Measurements from ENCODE around the gene KCNN3.

Gene KCNN3

DNA sequence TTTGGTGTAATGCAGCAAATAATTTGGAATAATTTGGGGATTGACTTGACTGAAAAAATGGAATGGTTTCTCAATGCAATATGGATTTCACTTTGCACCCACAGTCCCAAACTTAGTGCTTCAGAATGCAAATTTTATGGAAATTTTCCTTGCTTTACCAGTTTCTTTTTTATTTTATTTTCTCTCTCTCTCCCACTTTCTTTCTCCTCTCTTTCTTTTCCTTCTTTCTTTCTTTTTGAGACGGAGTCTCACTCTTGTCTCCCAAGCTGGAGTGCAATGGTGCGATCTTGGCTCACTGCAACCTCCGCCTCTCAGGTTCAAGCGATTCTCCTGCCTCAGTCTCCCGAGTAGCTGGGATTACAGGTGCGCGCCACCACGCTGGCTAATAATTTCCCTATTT lies 110.3 kb downstream of the KCNN3 start:
- H3K4me3 ChIP-seq (ENCODE audit: low read length): no peak overlapping the region
- H3K27ac ChIP-seq (ENCODE audit: low read depth, low read length): no peak overlapping the region
- no peak overlapping the region for H3K9ac ChIP-seq (ENCODE audit: low read depth, low read length)
- H3K4me1 ChIP-seq (ENCODE audit: insufficient read depth, low read length): no peaks in the 10 kb centered on the region
- H3K9me3 ChIP-seq (ENCODE audit: insufficient read depth, low read depth, low read length): no peaks in the 10 kb centered on the region
- 93% methylated on average over 8 of the region's 8 CpGs for WGBS
- H3K27me3 ChIP-seq (ENCODE audit: insufficient read depth, low read length): peaks cover 34% of the 10 kb centered on the region
- no peaks in the 10 kb centered on the region for H3K36me3 ChIP-seq (ENCODE audit: insufficient read depth, low read length)

DNA sequence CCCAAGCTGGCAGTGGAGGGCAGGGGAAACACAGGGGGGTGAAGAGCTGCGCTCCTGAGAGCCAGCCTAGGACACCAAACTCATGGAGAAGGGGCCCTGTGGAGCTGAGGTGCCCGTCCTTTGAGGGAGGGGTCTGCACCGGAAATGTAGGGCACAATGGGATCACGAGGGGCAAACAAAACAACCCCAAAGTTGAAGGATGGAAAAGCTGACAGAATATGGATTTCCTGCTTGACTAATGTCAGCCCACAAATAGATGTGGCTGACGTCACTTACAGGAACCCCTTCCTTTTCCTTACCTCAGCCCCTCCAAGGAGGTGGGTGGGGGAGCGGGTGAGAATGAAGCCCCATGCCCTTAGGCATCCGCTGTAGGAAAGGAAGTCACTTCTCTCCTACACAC lies 110.9 kb downstream of the KCNN3 start:
- Histone ChIP-seq H3K36me3 (ENCODE audit: insufficient read depth, low read length) (no peaks in the 10 kb centered on the region), H3K4me3 (ENCODE audit: low read length) (no peak overlapping the region), H3K27ac (ENCODE audit: low read depth, low read length) (no peak overlapping the region), H3K4me1 (ENCODE audit: insufficient read depth, low read length) (no peaks in the 10 kb centered on the region), H3K9ac (ENCODE audit: low read depth, low read length) (no peak overlapping the region), H3K27me3 (ENCODE audit: insufficient read depth, low read length) (peaks cover 32% of the 10 kb centered on the region), H3K9me3 (ENCODE audit: insufficient read depth, low read depth, low read length) (no peaks in the 10 kb centered on the region)
- 88% methylated on average over 7 of the region's 7 CpGs for WGBS

DNA sequence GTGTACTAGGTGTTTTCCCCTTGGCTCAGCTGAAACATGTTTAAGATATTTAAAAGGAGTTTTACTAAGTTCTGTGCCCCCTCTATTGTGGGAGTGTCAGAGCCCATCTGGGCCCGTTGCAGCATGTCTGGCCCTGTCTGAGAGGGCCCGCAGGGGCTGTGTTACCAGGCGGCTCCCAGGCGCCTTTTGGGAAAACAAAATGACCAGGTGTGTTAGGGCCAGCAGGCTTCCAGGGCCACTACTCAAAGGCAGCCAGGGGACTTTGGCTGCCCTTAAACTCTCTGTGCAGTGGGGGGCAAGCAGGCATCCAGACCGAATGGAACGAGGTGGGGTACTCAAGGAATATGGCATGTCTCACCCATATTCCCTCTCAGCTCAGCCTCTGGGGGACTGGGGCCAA lies 111.7 kb downstream of the KCNN3 start:
- H3K9me3 ChIP-seq (ENCODE audit: insufficient read depth, low read depth, low read length): no peaks in the 10 kb centered on the region
- no peak overlapping the region for H3K9ac ChIP-seq (ENCODE audit: low read depth, low read length)
- WGBS: 92% methylated on average over 6 of the region's 6 CpGs
- H3K36me3 ChIP-seq (ENCODE audit: insufficient read depth, low read length): no peaks in the 10 kb centered on the region
- peaks cover 30% of the 10 kb centered on the region for H3K27me3 ChIP-seq (ENCODE audit: insufficient read depth, low read length)
- no peaks in the 10 kb centered on the region for H3K4me1 ChIP-seq (ENCODE audit: insufficient read depth, low read length)
- no peak overlapping the region for H3K4me3 ChIP-seq (ENCODE audit: low read length)
- no peak overlapping the region for H3K27ac ChIP-seq (ENCODE audit: low read depth, low read length)

DNA sequence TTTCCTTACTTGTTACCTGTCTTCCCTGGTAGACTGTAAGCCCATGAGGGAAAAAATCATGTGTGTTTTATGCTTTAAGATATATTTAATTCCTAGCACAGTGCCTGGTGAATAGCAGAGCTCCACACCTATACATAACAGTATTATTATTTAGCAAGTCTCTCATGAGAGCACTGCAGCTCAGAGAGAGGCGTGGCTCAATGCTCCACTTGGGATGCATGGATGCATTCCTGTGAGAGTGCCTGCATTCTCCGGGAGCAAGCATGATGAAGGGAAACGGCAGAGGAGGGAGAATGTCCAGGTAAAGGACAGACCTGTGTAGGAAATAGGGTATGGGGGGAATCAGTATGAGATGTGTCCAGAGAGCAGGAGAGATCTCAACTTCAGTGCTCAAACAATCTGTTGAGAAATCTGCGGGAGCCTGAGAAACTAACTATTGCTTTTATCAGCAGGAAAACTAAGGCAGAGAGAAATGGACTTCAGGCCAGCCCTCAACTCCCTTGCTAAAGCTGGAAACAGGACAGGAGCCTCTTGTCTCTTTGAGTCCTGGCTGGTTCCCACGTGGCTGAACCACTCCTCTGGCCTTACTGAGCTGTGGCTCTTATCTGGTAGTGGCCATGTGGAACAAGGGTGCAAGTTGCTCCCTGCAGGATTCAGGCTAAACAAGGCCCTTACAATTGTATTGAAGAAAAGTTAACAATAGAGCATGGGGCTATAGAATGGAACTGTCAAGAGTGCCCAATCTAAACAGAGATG lies 113.1 kb downstream of the KCNN3 start:
- no peak overlapping the region for H3K27ac ChIP-seq (ENCODE audit: low read depth, low read length)
- WGBS: 79% methylated on average over 5 of the region's 5 CpGs
- no peaks in the 10 kb centered on the region for H3K36me3 ChIP-seq (ENCODE audit: insufficient read depth, low read length)
- H3K27me3 ChIP-seq (ENCODE audit: insufficient read depth, low read length): peaks cover 23% of the 10 kb centered on the region
- no peaks in the 10 kb centered on the region for H3K4me1 ChIP-seq (ENCODE audit: insufficient read depth, low read length)
- no peak overlapping the region for H3K9ac ChIP-seq (ENCODE audit: low read depth, low read length)
- no peak overlapping the region for H3K4me3 ChIP-seq (ENCODE audit: low read length)
- no peaks in the 10 kb centered on the region for H3K9me3 ChIP-seq (ENCODE audit: insufficient read depth, low read depth, low read length)

DNA sequence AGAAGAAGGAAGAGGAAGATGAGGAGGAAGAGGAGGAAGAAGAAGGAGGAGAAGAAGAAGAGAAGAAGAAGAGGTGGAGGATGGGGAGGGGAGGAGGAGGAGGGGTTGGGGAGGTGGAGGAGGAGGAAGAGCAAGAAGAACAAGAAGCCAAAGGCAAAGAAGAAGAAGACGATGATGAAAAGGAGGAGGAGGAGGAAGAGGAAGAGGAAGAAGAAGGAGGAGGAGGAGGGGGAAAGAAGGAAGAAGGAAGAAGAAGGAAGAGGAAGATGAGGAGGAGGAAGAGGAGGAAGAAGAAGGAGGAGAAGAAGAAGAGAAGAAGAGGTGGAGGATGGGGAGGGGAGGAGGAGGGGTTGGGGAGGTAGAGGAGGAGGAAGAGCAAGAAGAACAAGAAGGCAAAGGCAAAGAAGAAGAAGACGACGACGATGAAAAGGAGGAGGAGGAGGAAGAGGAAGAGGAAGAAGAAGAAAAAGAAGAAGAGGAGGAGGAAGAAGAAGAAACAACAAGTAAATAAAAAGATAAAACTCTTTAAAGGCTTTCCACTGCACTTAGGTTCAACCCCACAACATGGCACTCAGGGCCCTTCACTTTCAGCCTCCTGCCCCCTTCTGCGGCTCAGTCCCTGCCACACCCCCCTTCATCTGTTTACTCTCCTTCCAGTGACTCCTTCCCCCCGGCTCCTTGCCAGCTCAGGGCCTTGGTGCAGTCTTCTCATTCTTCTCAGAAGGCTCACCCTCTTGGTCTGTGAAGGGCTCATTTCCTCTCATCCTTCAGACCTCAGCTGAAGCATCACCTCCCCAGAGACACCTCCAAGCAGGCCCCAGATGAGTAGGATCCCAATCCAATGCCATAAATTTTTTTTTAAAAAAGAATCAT lies 114.0 kb downstream of the KCNN3 start:
- no peaks in the 10 kb centered on the region for H3K4me1 ChIP-seq (ENCODE audit: insufficient read depth, low read length)
- no peak overlapping the region for H3K27ac ChIP-seq (ENCODE audit: low read depth, low read length)
- H3K36me3 ChIP-seq (ENCODE audit: insufficient read depth, low read length): no peaks in the 10 kb centered on the region
- H3K4me3 ChIP-seq (ENCODE audit: low read length): no peak overlapping the region
- H3K9me3 ChIP-seq (ENCODE audit: insufficient read depth, low read depth, low read length): no peaks in the 10 kb centered on the region
- 81% methylated on average over 6 of the region's 6 CpGs for WGBS
- H3K9ac ChIP-seq (ENCODE audit: low read depth, low read length): no peak overlapping the region
- peaks cover 20% of the 10 kb centered on the region for H3K27me3 ChIP-seq (ENCODE audit: insufficient read depth, low read length)

DNA sequence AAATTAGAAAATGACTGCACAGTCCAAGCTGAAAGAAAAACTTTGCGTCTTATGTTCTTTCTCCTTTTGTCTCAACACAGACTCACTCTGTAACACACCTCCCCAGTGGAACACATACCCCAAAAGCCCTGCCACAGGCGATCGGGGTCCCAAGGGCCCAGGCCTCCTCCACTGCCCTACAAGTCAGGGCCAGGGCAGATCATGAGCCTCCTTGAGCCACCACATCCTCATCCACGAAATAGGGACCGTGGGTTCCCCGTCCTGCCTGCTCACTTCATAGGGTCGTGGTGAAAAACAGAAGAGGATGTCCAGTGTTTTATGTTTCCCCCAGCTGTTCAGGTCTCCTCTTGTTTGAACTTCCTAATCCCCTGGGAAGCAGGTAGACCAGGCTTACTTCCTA lies 116.7 kb downstream of the KCNN3 start:
- no peak overlapping the region for H3K4me3 ChIP-seq (ENCODE audit: low read length)
- no peaks in the 10 kb centered on the region for H3K27me3 ChIP-seq (ENCODE audit: insufficient read depth, low read length)
- H3K27ac ChIP-seq (ENCODE audit: low read depth, low read length): no peak overlapping the region
- 96% methylated on average over 7 of the region's 7 CpGs for WGBS
- no peaks in the 10 kb centered on the region for H3K36me3 ChIP-seq (ENCODE audit: insufficient read depth, low read length)
- H3K9me3 ChIP-seq (ENCODE audit: insufficient read depth, low read depth, low read length): no peaks in the 10 kb centered on the region
- no peak overlapping the region for H3K9ac ChIP-seq (ENCODE audit: low read depth, low read length)
- H3K4me1 ChIP-seq (ENCODE audit: insufficient read depth, low read length): no peaks in the 10 kb centered on the region

DNA sequence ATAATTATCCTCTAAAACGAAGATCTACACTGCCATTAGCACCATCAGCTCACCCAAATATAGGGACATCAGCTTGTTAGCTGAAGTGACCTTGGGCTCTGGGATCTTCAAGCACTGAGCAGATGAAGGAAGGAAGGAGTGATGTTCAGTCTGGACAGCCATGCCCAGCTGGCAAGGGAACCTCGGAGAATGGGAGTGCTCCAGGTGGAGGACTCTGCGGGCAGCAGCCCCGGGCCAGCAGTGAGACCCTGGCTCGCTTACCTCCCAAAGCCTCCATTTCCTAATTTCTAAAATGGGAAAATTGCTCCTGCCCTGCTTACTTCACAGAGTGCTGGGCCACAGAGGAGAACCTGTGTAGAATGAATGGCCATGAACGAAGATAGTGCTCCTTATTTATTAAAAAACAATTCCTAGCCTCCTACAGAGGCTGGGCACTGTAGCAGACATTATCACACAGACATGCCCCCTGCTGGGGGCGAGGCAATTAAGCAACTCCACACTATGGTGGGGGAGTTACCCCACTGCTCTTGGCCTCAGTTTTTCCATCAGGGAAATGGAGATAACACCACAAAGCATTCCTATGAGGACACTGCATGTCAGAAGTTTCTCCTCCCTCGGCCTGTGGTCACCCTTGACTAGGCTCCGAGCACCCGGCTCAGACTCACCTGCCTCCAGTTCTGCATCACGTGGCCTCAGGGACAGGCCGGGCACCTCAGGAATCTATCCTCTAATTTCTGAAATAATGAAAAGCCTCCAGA lies 117.6 kb downstream of the KCNN3 start:
- Histone ChIP-seq H3K9ac (ENCODE audit: low read depth, low read length) (no peak overlapping the region), H3K4me1 (ENCODE audit: insufficient read depth, low read length) (no peaks in the 10 kb centered on the region), H3K4me3 (ENCODE audit: low read length) (no peak overlapping the region), H3K27me3 (ENCODE audit: insufficient read depth, low read length) (no peaks in the 10 kb centered on the region), H3K9me3 (ENCODE audit: insufficient read depth, low read depth, low read length) (no peaks in the 10 kb centered on the region), H3K36me3 (ENCODE audit: insufficient read depth, low read length) (no peaks in the 10 kb centered on the region), H3K27ac (ENCODE audit: low read depth, low read length) (no peak overlapping the region)
- 86% methylated on average over 12 of the region's 12 CpGs for WGBS

DNA sequence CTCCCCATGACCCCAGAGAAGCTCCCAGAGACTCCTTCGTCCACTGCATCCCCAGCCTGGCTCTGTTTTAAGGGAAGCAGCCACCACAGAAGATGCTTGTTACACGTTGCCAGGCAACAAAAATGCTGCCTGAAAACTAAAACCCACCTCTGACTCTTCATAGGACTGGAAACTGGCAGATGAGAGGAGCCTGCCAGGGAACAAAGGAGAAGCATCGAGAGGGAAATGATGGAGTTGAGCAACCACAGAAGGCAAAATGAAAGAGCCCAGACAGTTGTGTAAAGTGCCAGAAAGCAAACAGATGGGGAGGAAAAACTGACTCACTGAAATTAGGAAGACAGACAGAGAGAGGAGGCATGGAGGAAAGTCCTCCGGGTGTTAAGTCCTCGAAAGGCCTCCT lies 118.4 kb downstream of the KCNN3 start:
- WGBS: 73% methylated on average over 5 of the region's 5 CpGs
- peaks cover under 1% of the 10 kb centered on the region; the same call in 1 of the 2 replicates for H3K4me1 ChIP-seq (ENCODE audit: insufficient read depth, low read length)
- H3K9ac ChIP-seq (ENCODE audit: low read depth, low read length): no peak overlapping the region
- H3K36me3 ChIP-seq (ENCODE audit: insufficient read depth, low read length): no peaks in the 10 kb centered on the region
- H3K4me3 ChIP-seq (ENCODE audit: low read length): no peak overlapping the region
- no peaks in the 10 kb centered on the region for H3K27me3 ChIP-seq (ENCODE audit: insufficient read depth, low read length)
- no peaks in the 10 kb centered on the region for H3K9me3 ChIP-seq (ENCODE audit: insufficient read depth, low read depth, low read length)
- no peak overlapping the region for H3K27ac ChIP-seq (ENCODE audit: low read depth, low read length)

DNA sequence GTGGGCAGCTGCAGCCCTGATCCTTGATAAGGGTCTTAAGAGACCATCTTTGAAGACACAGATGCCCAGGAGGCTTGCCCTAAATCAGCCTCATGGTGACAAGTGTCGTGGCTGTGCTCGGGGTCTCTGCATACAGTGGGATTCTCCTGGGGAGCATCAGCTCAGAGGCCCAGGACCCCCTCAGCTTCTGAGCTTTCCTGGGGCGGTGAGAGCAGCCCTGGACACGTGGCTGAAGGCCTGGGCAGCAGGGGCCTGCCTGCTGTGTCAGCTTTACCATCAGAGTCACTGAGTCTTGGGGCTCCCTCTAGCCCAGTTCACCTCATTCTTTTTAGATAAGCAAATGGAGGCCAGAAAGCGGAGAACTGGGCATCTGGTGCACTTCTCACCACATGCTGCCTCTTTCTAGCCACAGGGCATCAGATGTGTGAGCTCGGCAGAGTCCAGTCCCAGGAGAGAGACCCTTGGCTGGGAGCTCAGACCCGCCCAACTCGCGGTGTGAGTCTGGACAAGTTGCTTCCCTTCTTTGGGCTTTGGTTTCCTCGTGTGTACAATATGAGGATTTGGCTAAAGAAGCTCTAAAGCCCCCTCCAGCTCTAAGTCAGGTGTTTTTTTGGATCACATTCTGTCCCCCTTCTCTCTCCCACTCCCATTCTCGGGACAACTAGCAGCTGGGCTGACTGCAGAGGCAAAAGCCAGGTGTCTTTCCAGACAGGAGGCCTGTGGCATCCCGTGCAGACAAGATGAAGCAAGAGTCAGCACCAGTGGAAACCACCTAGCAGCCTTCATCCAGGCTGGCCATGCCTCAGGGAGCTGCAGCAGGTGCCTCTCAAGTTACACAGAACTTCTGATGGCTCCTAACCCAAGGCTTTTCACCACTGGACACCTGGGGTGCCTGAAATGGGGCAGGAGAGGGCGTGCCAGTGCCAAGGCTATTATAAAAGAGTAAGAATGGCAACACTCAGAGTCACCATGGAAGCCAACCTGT lies 119.1 kb downstream of the KCNN3 start:
- no peaks in the 10 kb centered on the region for H3K27me3 ChIP-seq (ENCODE audit: insufficient read depth, low read length)

DNA sequence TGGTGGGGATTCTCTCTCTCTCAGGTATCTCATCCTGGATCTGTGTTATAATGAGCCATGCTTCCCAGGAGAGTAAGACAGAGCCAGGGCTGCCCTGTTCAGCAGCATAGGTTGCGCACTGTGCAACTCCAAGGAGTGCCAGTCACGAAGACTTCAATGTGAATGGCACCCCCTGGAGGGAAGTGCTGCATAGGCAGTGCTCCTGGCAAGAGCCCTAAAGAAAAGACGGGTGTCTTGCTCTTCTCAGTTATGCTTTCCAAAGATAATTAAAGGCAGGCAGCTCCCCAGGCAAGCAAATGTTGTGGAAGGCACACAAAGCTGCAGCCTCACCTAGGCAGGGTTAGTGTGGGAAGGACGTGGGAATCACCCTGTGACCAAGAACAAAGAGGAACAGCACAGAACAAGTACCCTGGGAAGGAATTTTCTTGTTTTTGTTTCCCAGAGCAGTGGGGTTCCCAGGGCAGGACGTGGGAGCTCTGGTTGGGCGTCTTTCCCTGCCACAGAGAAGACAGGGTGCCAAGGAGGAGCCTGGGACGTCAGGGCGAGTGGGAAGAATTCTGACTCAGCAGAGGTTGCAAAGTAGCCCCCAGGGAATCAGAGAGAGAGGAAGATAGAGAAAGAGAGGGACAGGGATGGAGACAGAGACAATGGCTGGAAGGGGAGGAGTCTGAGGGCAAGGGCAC lies 120.9 kb downstream of the KCNN3 start:
- no peaks in the 10 kb centered on the region for H3K9me3 ChIP-seq (ENCODE audit: insufficient read depth, low read depth, low read length)
- no peak overlapping the region for H3K9ac ChIP-seq (ENCODE audit: low read depth, low read length)
- no peaks in the 10 kb centered on the region for H3K36me3 ChIP-seq (ENCODE audit: insufficient read depth, low read length)
- H3K4me1 ChIP-seq (ENCODE audit: insufficient read depth, low read length): peaks cover 15% of the 10 kb centered on the region
- WGBS: 67% methylated on average over 8 of the region's 8 CpGs
- no peak overlapping the region for H3K27ac ChIP-seq (ENCODE audit: low read depth, low read length)
- H3K27me3 ChIP-seq (ENCODE audit: insufficient read depth, low read length): no peaks in the 10 kb centered on the region
- H3K4me3 ChIP-seq (ENCODE audit: low read length): no peak overlapping the region

More for the DNA sequence above, 119.1 kb downstream of the KCNN3 start:
- Histone ChIP-seq H3K4me3 (ENCODE audit: low read length) (no peak overlapping the region), H3K27ac (ENCODE audit: low read depth, low read length) (no peak overlapping the region), H3K4me1 (ENCODE audit: insufficient read depth, low read length) (peaks cover 3% of the 10 kb centered on the region; the same call in 1 of the 2 replicates), H3K9ac (ENCODE audit: low read depth, low read length) (no peak overlapping the region), H3K9me3 (ENCODE audit: insufficient read depth, low read depth, low read length) (no peaks in the 10 kb centered on the region), H3K36me3 (ENCODE audit: insufficient read depth, low read length) (no peaks in the 10 kb centered on the region)
- 88% methylated on average over 13 of the region's 13 CpGs for WGBS

All from HUES64 (cell line).